ENCODE results near the gene ZFYVE9.
"Not testable (repeated sequence)": the region's sequence is repeated elsewhere in the genome, so short reads cannot be mapped to it uniquely, and the experiment has no call there.

Gene ZFYVE9

GRCh38 chr1:52141513-52142219 lies at the start of gene ZFYVE9:
Gene ZFYVE9 (plus strand): TSS chr1:52142089. CDS start chr1:52233207, 91,118 bp downstream.
- peak; percentile 52 to 62 for DNase-seq

GRCh38 chr1:52094300-52094699 lies 47.6 kb upstream of the ZFYVE9 start:
- not testable (repeated sequence) for DNase-seq

GRCh38 chr1:52096216-52096615 lies 45.7 kb upstream of the ZFYVE9 start:
- DNase-seq, result no peak

GRCh38 chr1:52098139-52098871 lies 43.6 kb upstream of the ZFYVE9 start:
- no peak for DNase-seq

GRCh38 chr1:52102336-52103013 lies 39.4 kb upstream of the ZFYVE9 start:
- no peak for DNase-seq

GRCh38 chr1:52111492-52111891 lies 30.4 kb upstream of the ZFYVE9 start:
- peak in 1 of 2 donors; percentile 0 for DNase-seq

- DNase-seq, result no peak
Observed at GRCh38 chr1:52112489-52112888, 29.4 kb upstream of the ZFYVE9 start.

- DNase-seq, result no peak
Observed at GRCh38 chr1:52119301-52120079, 22.4 kb upstream of the ZFYVE9 start.

- DNase-seq, result no peak
Observed at GRCh38 chr1:52122384-52122783, 19.5 kb upstream of the ZFYVE9 start.

GRCh38 chr1:52123622-52124021 lies 18.3 kb upstream of the ZFYVE9 start:
- DNase-seq, result no peak

- no peak for DNase-seq
Observed at GRCh38 chr1:52125736-52126359, 16.0 kb upstream of the ZFYVE9 start.

- peak; percentile 3 to 55 for DNase-seq
Observed at GRCh38 chr1:52127181-52128180, 14.4 kb upstream of the ZFYVE9 start.

- no peak for DNase-seq
Observed at GRCh38 chr1:52139817-52140540, 1.9 kb upstream of the ZFYVE9 start.

GRCh38 chr1:52140633-52141512 lies 1.0 kb upstream of the ZFYVE9 start:
- no peak for DNase-seq

- DNase-seq, result peak in 1 of 2 donors; percentile 51
Observed at GRCh38 chr1:52142220-52143183, 613 bp downstream of the ZFYVE9 start.

GRCh38 chr1:52145137-52145536 lies 3.2 kb downstream of the ZFYVE9 start:
- DNase-seq, result no peak

GRCh38 chr1:52150445-52150844 lies 8.6 kb downstream of the ZFYVE9 start:
- not testable (repeated sequence) for DNase-seq

- no peak for DNase-seq
Observed at GRCh38 chr1:52150946-52151345, 9.1 kb downstream of the ZFYVE9 start.
